K562 (cell line): Measurements from ENCODE around the gene TTC23L. TPM values are rescaled to one million over a fixed set of nuclear protein-coding genes. Genes with fewer than 3 reads are reported as not detected.

ENCODE experiments used
- CHD1 ChIP-seq: fragments of 200-600 bp; sonication (generic); IDR thresholded peaks from one replicate; pipeline ENCODE4 v1.6.1; 2012; ENCODE audit warnings: mild to moderate bottlenecking, moderate library complexity, low read length, inconsistent platforms
- CSDE1 ChIP-seq, 2 experiments: fragments of 450-650 bp; IDR thresholded peaks; 2 replicates each; pipeline ENCODE4 v1.6.1; 2016; ENCODE audit warnings: mild to moderate bottlenecking in 1 of 2
- FUS ChIP-seq: fragments of 200-400 bp; formaldehyde crosslinking; optimal IDR thresholded peaks from 2 replicates; pipeline ENCODE3; 2017; ENCODE audit warnings: low read depth, low read length
- HDAC2 ChIP-seq: fragments of 450-650 bp; IDR thresholded peaks from 2 replicates; pipeline ENCODE4 v1.6.1; 2016; ENCODE audit warnings: mild to moderate bottlenecking
- MIER1 ChIP-seq: fragments of 450-650 bp; IDR thresholded peaks from 2 replicates; pipeline ENCODE4 v1.6.1; 2016; ENCODE audit warnings: antibody characterized with exemption, mild to moderate bottlenecking, low read depth
- RAD21 ChIP-seq, 2 experiments: fragments of 250-450 bp in 1 of 2; fragments of 450-650 bp in 1 of 2; sonication (Bioruptor Pico) in 1 of 2; formaldehyde crosslinking in 1 of 2; IDR thresholded peaks in 1 of 2; conservative IDR thresholded peaks in 1 of 2; 2 replicates each; pipeline versions ENCODE4 v1.4.0 to v1.8.0; 2020 to 2022; ENCODE audit warnings: mild to moderate bottlenecking in 2 of 2, moderate library complexity in 1 of 2
- RHOXF2B ChIP-seq: fragments of 250-450 bp; sonication (Bioruptor Pico); conservative IDR thresholded peaks from 2 replicates; pipeline ENCODE4 v1.5.1; 2021
- SAP30 ChIP-seq: fragments of 200-600 bp; sonication (generic); IDR thresholded peaks from 2 replicates; pipeline ENCODE4 v1.6.1; 2012; ENCODE audit warnings: borderline replicate concordance, low read depth, mild to moderate bottlenecking, moderate library complexity, low read length, control low read depth, inconsistent platforms; ENCODE audit not compliant: insufficient read depth, poor library complexity, severe bottlenecking
- SLC30A9 ChIP-seq: fragments of 250-450 bp; sonication (Bioruptor Pico); IDR thresholded peaks from 2 replicates; pipeline ENCODE4 v1.8.0; 2022; ENCODE audit warnings: mild to moderate bottlenecking, moderate library complexity
- SNAPC5 ChIP-seq: fragments of 250-450 bp; sonication (Bioruptor Pico); IDR thresholded peaks from 2 replicates; pipeline ENCODE4 v1.8.0; 2021; ENCODE audit warnings: moderate library complexity, mild to moderate bottlenecking, inconsistent platforms
- SRSF9 ChIP-seq: fragments of 200-400 bp; formaldehyde crosslinking; IDR thresholded peaks from 2 replicates; pipeline ENCODE4 v1.6.1; 2017; ENCODE audit warnings: low read depth, low read length, borderline replicate concordance
- ZFP36 ChIP-seq: fragments of 150-350 bp; IDR thresholded peaks from 2 replicates; pipeline ENCODE4 v1.6.1; 2018; ENCODE audit warnings: low read length, low read depth; ENCODE audit not compliant: partially characterized antibody
- ZNF224 ChIP-seq: sonication (generic); formaldehyde crosslinking; IDR thresholded peaks from 2 replicates; pipeline ENCODE4 v1.8.0; 2022; ENCODE audit warnings: mild to moderate bottlenecking, missing genetic modification reagents
- polyA plus RNA-seq, 8 experiments: library from polyadenylated mRNA; depleted of rRNA in 4 of 8; stranded (reverse) in 5 of 8; unstranded in 3 of 8; fragments of >200 nt; fragmentation: Nextera tagmentation in 2 of 8; fragmentation: Illumina TruSeq in 1 of 8; extraction: Ambion mirVana in 2 of 8; extraction: Trizol in 1 of 8; gene quantifications; 2 replicates each; pipeline versions ENCODE4 v1.2.1 to v1.2.3, GENCODE V29; 2011 to 2014; ENCODE audit warnings: inconsistent platforms in 1 of 8, missing spikeins in 1 of 8
- total RNA-seq, 7 experiments: library from RNA; depleted of rRNA in 6 of 7; stranded (reverse); fragments of >200 nt in 6 of 7; fragmentation: Illumina TruSeq in 2 of 7; extraction: Trizol in 2 of 7; gene quantifications; 2 replicates each; pipeline versions ENCODE4 v1.2.1 to v1.2.3, GENCODE V29; 2011 to 2021; ENCODE audit warnings: low replicate concordance in 1 of 7
- TF ChIP-seq, protein P1 (sequence below): fragments of 450-650 bp; IDR thresholded peaks from 2 replicates; pipeline ENCODE4 v1.6.1; 2016; ENCODE audit warnings: mild to moderate bottlenecking, moderate library complexity
- TF ChIP-seq, protein P2 (sequence below): fragments of 450-650 bp; IDR thresholded peaks from 2 replicates; pipeline ENCODE4 v1.6.1; 2016; ENCODE audit warnings: antibody characterized with exemption

TTC23L gene
- total and polyA plus RNA-seq, 9 of the 15 experiments (the other 6 are each of a cell fraction or from before 2014, with no cell fraction given), result 0.03 to 0.32 (median 0.14) TPM; not detected in 2

- TF ChIP-seq HDAC2 (no peak; the same call in 1 of the 2 replicates), SNAPC5 (CRISPR knock-in tag) (no peak), SAP30 (peak; percentile 96), RAD21 (CRISPR knock-in tag; conservative IDR thresholded peaks at IDR 0.05 in 1 of 2, IDR thresholded peaks at IDR 0.05 in 1 of 2) (0 out of 4 replicates have a peak, but pooled peaks of 1 of the 2 experiments have one; percentile 20), FUS (no peak), ZNF224 (no peak), SRSF9 (no peak), CSDE1 (IDR thresholded peaks at IDR 0.05) (no peak), RHOXF2B (no peak), ZFP36 (peak; percentile 24), MIER1 (no peak; the same call in 1 of the 2 replicates), CHD1 (no peak), SLC30A9 (CRISPR knock-in tag) (no peak)
- TF ChIP-seq, protein P1, sequence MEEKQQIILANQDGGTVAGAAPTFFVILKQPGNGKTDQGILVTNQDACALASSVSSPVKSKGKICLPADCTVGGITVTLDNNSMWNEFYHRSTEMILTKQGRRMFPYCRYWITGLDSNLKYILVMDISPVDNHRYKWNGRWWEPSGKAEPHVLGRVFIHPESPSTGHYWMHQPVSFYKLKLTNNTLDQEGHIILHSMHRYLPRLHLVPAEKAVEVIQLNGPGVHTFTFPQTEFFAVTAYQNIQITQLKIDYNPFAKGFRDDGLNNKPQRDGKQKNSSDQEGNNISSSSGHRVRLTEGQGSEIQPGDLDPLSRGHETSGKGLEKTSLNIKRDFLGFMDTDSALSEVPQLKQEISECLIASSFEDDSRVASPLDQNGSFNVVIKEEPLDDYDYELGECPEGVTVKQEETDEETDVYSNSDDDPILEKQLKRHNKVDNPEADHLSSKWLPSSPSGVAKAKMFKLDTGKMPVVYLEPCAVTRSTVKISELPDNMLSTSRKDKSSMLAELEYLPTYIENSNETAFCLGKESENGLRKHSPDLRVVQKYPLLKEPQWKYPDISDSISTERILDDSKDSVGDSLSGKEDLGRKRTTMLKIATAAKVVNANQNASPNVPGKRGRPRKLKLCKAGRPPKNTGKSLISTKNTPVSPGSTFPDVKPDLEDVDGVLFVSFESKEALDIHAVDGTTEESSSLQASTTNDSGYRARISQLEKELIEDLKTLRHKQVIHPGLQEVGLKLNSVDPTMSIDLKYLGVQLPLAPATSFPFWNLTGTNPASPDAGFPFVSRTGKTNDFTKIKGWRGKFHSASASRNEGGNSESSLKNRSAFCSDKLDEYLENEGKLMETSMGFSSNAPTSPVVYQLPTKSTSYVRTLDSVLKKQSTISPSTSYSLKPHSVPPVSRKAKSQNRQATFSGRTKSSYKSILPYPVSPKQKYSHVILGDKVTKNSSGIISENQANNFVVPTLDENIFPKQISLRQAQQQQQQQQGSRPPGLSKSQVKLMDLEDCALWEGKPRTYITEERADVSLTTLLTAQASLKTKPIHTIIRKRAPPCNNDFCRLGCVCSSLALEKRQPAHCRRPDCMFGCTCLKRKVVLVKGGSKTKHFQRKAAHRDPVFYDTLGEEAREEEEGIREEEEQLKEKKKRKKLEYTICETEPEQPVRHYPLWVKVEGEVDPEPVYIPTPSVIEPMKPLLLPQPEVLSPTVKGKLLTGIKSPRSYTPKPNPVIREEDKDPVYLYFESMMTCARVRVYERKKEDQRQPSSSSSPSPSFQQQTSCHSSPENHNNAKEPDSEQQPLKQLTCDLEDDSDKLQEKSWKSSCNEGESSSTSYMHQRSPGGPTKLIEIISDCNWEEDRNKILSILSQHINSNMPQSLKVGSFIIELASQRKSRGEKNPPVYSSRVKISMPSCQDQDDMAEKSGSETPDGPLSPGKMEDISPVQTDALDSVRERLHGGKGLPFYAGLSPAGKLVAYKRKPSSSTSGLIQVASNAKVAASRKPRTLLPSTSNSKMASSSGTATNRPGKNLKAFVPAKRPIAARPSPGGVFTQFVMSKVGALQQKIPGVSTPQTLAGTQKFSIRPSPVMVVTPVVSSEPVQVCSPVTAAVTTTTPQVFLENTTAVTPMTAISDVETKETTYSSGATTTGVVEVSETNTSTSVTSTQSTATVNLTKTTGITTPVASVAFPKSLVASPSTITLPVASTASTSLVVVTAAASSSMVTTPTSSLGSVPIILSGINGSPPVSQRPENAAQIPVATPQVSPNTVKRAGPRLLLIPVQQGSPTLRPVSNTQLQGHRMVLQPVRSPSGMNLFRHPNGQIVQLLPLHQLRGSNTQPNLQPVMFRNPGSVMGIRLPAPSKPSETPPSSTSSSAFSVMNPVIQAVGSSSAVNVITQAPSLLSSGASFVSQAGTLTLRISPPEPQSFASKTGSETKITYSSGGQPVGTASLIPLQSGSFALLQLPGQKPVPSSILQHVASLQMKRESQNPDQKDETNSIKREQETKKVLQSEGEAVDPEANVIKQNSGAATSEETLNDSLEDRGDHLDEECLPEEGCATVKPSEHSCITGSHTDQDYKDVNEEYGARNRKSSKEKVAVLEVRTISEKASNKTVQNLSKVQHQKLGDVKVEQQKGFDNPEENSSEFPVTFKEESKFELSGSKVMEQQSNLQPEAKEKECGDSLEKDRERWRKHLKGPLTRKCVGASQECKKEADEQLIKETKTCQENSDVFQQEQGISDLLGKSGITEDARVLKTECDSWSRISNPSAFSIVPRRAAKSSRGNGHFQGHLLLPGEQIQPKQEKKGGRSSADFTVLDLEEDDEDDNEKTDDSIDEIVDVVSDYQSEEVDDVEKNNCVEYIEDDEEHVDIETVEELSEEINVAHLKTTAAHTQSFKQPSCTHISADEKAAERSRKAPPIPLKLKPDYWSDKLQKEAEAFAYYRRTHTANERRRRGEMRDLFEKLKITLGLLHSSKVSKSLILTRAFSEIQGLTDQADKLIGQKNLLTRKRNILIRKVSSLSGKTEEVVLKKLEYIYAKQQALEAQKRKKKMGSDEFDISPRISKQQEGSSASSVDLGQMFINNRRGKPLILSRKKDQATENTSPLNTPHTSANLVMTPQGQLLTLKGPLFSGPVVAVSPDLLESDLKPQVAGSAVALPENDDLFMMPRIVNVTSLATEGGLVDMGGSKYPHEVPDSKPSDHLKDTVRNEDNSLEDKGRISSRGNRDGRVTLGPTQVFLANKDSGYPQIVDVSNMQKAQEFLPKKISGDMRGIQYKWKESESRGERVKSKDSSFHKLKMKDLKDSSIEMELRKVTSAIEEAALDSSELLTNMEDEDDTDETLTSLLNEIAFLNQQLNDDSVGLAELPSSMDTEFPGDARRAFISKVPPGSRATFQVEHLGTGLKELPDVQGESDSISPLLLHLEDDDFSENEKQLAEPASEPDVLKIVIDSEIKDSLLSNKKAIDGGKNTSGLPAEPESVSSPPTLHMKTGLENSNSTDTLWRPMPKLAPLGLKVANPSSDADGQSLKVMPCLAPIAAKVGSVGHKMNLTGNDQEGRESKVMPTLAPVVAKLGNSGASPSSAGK, result 0 out of 2 replicates have a peak, but pooled peaks have one; percentile 6
- TF ChIP-seq, protein P2, sequence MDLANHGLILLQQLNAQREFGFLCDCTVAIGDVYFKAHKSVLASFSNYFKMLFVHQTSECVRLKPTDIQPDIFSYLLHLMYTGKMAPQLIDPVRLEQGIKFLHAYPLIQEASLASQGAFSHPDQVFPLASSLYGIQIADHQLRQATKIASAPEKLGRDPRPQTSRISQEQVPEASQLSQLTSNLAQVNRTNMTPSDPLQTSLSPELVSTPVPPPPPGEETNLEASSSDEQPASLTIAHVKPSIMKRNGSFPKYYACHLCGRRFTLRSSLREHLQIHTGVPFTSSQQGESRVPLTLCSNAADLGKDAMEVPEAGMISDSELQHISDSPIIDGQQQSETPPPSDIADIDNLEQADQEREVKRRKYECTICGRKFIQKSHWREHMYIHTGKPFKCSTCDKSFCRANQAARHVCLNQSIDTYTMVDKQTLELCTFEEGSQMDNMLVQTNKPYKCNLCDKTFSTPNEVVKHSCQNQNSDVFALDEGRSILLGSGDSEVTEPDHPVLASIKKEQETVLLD, result no peak
Measured at GRCh38 chr5:34915139-34915855, 76.3 kb downstream of the TTC23L start, which contains the start of the genes BRIX1 and RAD1 (continued).
